Chondrocyte (in vitro differentiated cells): ENCODE measurements around the gene PNPLA4. TPM values are rescaled to one million over a fixed set of nuclear protein-coding genes. Genes with fewer than 3 reads are reported as not detected.

Experiments
- DNase-seq: peaks from one replicate; pipeline ENCODE4 v3.0.0; 2021; ENCODE audit warnings: mixed read lengths, low spot score
- H3K27ac Mint-ChIP-seq: one replicate; pipeline ENCODE4 v1.8.0; 2021; ENCODE audit warnings: mild to moderate bottlenecking, moderate library complexity, mixed read lengths; ENCODE audit not compliant: unreplicated experiment
- H3K27me3 Mint-ChIP-seq: 2 replicates; pipeline ENCODE4 v1.8.0; 2021; ENCODE audit warnings: low read depth, mixed read lengths
- H3K36me3 Mint-ChIP-seq: 2 replicates; pipeline ENCODE4 v1.8.0; 2021; ENCODE audit warnings: low read depth, mixed read lengths
- H3K4me1 Mint-ChIP-seq: 2 replicates; pipeline ENCODE4 v1.8.0; 2021; ENCODE audit warnings: low read depth, mild to moderate bottlenecking, mixed read lengths
- H3K4me3 Mint-ChIP-seq: one replicate; pipeline ENCODE4 v1.8.0; 2021; ENCODE audit warnings: mild to moderate bottlenecking, moderate library complexity, mixed read lengths; ENCODE audit not compliant: unreplicated experiment
- H3K9me3 Mint-ChIP-seq: 2 replicates; pipeline ENCODE4 v1.8.0; 2021; ENCODE audit warnings: low read depth, mixed read lengths
- total RNA-seq: library from RNA; stranded (reverse); gene quantifications from 3 replicates; pipeline ENCODE4 v1.2.1, GENCODE V29; 2021
- TF ChIP-seq, protein P1 (sequence below): fragments of 200-600 bp; sonication (generic); IDR thresholded peaks from 2 replicates; pipeline ENCODE4 v1.5.0; 2021; ENCODE audit warnings: antibody characterized with exemption, mild to moderate bottlenecking, moderate library complexity

Gene PNPLA4
- total RNA-seq, 1 donor from 2014 or later = 11.3 TPM

DNA sequence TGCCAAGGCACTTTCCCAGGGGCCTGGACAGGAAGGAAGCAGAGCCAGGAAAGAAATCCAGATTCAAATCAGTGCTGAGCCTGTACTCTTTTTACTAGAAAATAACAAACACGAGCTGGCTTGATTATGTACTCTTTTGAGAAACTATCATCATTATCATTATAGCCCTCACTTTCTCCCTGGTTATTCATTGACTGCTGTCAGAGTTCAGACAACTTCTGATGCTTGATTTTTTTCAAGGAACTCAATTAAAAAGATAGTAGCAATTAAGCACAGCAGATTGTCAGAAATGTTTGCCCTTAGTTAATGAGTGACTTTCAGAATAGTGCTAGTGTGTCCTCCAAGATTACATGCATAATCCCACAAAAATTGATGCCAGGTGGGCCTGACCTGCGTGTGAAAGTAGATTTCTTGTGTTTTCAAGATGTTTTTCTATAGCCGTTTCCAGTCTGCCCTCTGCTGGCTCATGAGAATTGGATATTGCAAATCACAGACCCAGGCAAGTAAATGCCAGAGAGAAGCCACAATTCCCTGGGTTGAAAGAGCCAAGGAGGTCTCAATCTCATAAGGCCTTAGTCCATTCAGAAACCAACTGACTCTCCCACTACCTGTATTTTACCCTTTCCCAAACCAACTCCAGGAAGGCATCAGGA is 14.3 kb upstream of the PNPLA4 start:
- H3K9me3 Mint-ChIP-seq = no peaks in the 10 kb centered on the region
- H3K4me1 Mint-ChIP-seq = no peaks in the 10 kb centered on the region
- no peak overlapping the region for H3K27ac Mint-ChIP-seq
- peaks cover 6% of the 10 kb centered on the region for H3K27me3 Mint-ChIP-seq
- TF ChIP-seq, protein P1, sequence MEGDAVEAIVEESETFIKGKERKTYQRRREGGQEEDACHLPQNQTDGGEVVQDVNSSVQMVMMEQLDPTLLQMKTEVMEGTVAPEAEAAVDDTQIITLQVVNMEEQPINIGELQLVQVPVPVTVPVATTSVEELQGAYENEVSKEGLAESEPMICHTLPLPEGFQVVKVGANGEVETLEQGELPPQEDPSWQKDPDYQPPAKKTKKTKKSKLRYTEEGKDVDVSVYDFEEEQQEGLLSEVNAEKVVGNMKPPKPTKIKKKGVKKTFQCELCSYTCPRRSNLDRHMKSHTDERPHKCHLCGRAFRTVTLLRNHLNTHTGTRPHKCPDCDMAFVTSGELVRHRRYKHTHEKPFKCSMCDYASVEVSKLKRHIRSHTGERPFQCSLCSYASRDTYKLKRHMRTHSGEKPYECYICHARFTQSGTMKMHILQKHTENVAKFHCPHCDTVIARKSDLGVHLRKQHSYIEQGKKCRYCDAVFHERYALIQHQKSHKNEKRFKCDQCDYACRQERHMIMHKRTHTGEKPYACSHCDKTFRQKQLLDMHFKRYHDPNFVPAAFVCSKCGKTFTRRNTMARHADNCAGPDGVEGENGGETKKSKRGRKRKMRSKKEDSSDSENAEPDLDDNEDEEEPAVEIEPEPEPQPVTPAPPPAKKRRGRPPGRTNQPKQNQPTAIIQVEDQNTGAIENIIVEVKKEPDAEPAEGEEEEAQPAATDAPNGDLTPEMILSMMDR = peak; percentile 75
- no peak overlapping the region for H3K4me3 Mint-ChIP-seq
- no peaks in the 10 kb centered on the region for H3K36me3 Mint-ChIP-seq
- DNase-seq = no peak

DNA sequence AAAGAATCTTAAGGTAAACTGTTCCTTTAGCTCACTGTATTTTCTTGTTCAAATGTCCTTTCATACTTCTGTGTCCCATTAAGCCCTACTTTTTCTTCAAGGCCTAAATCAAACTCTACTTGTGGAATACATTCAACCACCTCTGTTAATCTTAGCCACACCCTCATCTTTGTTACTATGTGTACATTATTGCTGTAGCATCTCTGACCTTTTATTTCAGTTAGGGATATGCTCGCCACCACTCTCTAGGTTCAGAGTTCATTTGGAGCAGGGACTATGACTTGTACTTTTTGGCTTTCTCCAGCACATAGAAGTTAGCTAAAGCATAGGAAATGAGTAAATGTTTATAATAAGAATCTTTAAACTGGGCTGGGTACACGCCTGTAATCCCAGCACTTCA is 6.8 kb upstream of the PNPLA4 start:
- no peak for DNase-seq
- TF ChIP-seq, protein P1 = no peak
- H3K4me3 Mint-ChIP-seq = no peak overlapping the region
- peaks cover 4% of the 10 kb centered on the region for H3K27me3 Mint-ChIP-seq
- H3K27ac Mint-ChIP-seq = no peak overlapping the region
- no peaks in the 10 kb centered on the region for H3K4me1 Mint-ChIP-seq
- no peaks in the 10 kb centered on the region for H3K36me3 Mint-ChIP-seq
- H3K9me3 Mint-ChIP-seq = no peaks in the 10 kb centered on the region

DNA sequence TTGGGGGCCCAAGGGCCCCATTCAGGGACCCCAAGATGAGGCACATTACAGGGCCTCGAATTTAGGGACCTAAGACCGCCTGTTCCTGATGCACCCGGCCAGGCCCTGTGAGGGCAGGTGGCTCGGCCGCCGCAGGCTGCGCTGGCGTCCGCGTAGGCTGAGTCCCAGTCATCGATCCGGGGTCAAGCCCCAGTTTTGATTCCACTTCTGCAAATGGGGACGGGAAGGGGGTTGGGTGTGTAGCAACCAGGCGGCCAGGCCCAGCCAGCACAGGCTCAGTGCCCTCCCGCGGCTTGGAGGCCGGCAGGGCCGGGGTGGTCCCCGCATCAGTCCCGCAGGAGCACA is 327 bp downstream of the PNPLA4 start:
- Mint-ChIP-seq H3K27ac (peak overlapping the region; percentile 54), H3K9me3 (no peaks in the 10 kb centered on the region), H3K4me1 (peaks cover 9% of the 10 kb centered on the region), H3K36me3 (no peaks in the 10 kb centered on the region), H3K27me3 (peaks cover 4% of the 10 kb centered on the region), H3K4me3 (peak overlapping the region; percentile 85)
- TF ChIP-seq, protein P1 = no peak
- DNase-seq = no peak

DNA sequence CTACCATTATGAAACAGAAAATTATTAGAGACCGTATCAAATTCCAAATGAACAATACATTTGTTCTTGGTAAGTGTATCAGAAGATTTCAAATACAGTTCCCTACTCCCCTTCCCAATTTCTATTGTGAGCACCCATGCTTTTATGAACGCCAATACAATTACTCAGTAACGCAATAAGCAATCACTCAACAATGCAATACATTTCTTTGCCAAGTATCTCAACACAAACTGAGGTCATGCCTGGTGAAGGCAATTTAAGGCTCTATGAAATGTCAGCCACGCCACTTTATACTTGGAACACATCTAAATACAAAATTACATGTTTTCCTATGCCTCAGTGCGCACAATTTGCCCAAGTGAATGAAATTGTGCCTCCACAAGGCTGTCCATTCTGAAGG is 712 bp downstream of the PNPLA4 start:
- peak overlapping the region; percentile 85 for H3K4me3 Mint-ChIP-seq
- H3K36me3 Mint-ChIP-seq = no peaks in the 10 kb centered on the region
- peaks cover 4% of the 10 kb centered on the region for H3K27me3 Mint-ChIP-seq
- peak overlapping the region; percentile 54 for H3K27ac Mint-ChIP-seq
- H3K9me3 Mint-ChIP-seq = no peaks in the 10 kb centered on the region
- peaks cover 9% of the 10 kb centered on the region for H3K4me1 Mint-ChIP-seq
- no peak for DNase-seq
- TF ChIP-seq, protein P1 = no peak

DNA sequence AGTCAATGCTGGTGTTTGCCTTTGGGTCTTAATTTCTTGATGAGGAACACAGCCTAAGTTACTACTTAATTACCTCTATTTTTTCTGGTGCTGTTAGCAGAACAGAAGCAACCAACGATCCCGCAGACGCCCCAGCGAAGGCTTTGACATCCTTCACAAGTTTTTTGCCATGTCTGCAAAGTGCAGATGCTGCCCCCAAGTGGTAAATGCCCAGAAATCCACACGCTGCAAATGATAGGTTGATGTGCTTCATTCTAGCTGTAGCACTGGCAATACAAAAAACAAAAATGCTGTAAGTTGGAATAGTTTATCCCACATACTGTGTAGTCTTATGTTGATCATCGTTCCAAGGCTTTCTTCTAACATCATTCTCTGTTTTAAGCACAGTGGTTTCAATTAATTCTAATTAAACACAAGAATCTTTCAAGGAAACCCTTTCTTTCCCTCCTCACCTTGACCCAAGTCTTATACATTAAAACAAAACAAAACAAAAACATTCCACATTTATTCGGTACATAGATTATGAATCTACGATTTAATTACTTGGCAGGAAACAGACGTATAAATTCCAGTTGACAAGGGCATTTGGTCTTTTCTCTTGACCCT is 1.2 kb downstream of the PNPLA4 start:
- Mint-ChIP-seq H3K36me3 (no peaks in the 10 kb centered on the region), H3K4me3 (peak overlapping the region; percentile 14), H3K9me3 (no peaks in the 10 kb centered on the region), H3K27ac (no peak overlapping the region), H3K27me3 (peaks cover 3% of the 10 kb centered on the region), H3K4me1 (peaks cover 9% of the 10 kb centered on the region)
- TF ChIP-seq, protein P1 = peak; percentile 92
- no peak for DNase-seq
